LNCaP clone FGC (cell line): ENCODE data around the gene UGT1A9.

Experiments
- DNase-seq: peaks from one replicate; pipeline ENCODE4 v3.0.0-alpha.2; 2011; ENCODE audit warnings: low read depth
- H3K4me3 ChIP-seq: 2 replicates; pipeline ENCODE4 v1.5.1; 2011; ENCODE audit warnings: mild to moderate bottlenecking, low read depth, low read length, control low read depth
- CTCF ChIP-seq: IDR thresholded peaks from 2 replicates; pipeline ENCODE4 v1.5.1; 2012; ENCODE audit warnings: mild to moderate bottlenecking; ENCODE audit not compliant: control insufficient read depth, insufficient read depth; ENCODE audit errors: extremely low read depth

Gene UGT1A9

GRCh38 chr2:233817995-233818638 is 146.4 kb downstream of the UGT1A9 start:
- no peak for TF ChIP-seq CTCF
- DNase-seq = no peak
- no peak overlapping the region for H3K4me3 ChIP-seq

- no peak overlapping the region for H3K4me3 ChIP-seq
- TF ChIP-seq CTCF = no peak
- no peak for DNase-seq
Observed at GRCh38 chr2:233818639-233819621, 147.2 kb downstream of the UGT1A9 start.

- no peak for TF ChIP-seq CTCF
- H3K4me3 ChIP-seq = no peak overlapping the region
- no peak for DNase-seq
Observed at GRCh38 chr2:233819884-233820773, 148.4 kb downstream of the UGT1A9 start.

- TF ChIP-seq CTCF = no peak
- DNase-seq = no peak
- no peak overlapping the region for H3K4me3 ChIP-seq
Observed at GRCh38 chr2:233820774-233821105, 149.0 kb downstream of the UGT1A9 start.

GRCh38 chr2:233821196-233821595 is 149.5 kb downstream of the UGT1A9 start:
- H3K4me3 ChIP-seq = no peak overlapping the region
- no peak for DNase-seq
- no peak for TF ChIP-seq CTCF

- H3K4me3 ChIP-seq = no peak overlapping the region
- TF ChIP-seq CTCF = no peak
- no peak for DNase-seq
Observed at GRCh38 chr2:233821709-233822100, 150.0 kb downstream of the UGT1A9 start.
